AG04450 (cell line): ENCODE data around the gene HEMGN. TPM values are rescaled to one million over a fixed set of nuclear protein-coding genes. Genes with fewer than 3 reads are reported as not detected.
"Not testable (repeated sequence)": the region's sequence is repeated elsewhere in the genome, so short reads cannot be mapped to it uniquely, and the experiment has no call there.

Source experiments
- CTCF ChIA-PET: fragments of 300-600, 350-600 bp; formaldehyde crosslinking; extraction: SDS; loops from one replicate; lab custom pipeline; 2022; ENCODE audit warnings: antibody characterized with exemption, inconsistent platforms; lab: Charles Lee
- POLR2A ChIA-PET: fragments of 350-600 bp; formaldehyde crosslinking; extraction: SDS; loops from one replicate; lab custom pipeline; 2021; ENCODE audit warnings: antibody characterized with exemption, inconsistent platforms; lab: Yijun Ruan, JAX
- DNase-seq: peaks from one replicate; pipeline ENCODE4 v3.0.0-alpha.2; 2011; ENCODE audit warnings: low read depth, low spot score
- H3K27ac ChIP-seq: one replicate; pipeline ENCODE4 v1.5.1; 2012; ENCODE audit warnings: low read depth, low read length, control low read depth
- H3K27me3 ChIP-seq: one replicate; pipeline ENCODE4 v1.6.0; 2012; ENCODE audit warnings: low read length; ENCODE audit not compliant: control insufficient read depth, insufficient read depth
- H3K4me3 ChIP-seq: 2 replicates; pipeline ENCODE4 v1.5.1; 2011; ENCODE audit warnings: mild to moderate bottlenecking, low read depth, low read length, control low read depth
- H3K9me3 ChIP-seq: 2 replicates; pipeline ENCODE4 v1.5.1; 2012; ENCODE audit warnings: low read length; ENCODE audit not compliant: control insufficient read depth, insufficient read depth
- CTCF ChIP-seq: IDR thresholded peaks from 2 replicates; pipeline ENCODE4 v1.5.1; 2011; ENCODE audit warnings: low read depth, low read length, control low read depth, inconsistent platforms
- polyA plus RNA-seq: library from polyadenylated mRNA; depleted of rRNA; stranded (reverse); fragments of >200 nt; gene quantifications from 2 replicates; pipeline ENCODE4 v1.2.3, GENCODE V29; 2011

The HEMGN gene
- polyA plus RNA-seq, 1 experiment: not detected

GRCh38 chr9:97963232-97963631, 25.3 kb upstream of the HEMGN start:
- DNase-seq: no peak
- POLR2A ChIA-PET: interaction anchor here (1.0 kb wide), 1 partner anchor 20 kb away, joined by 4 read pairs; the partner anchor contains the start of gene ANP32B
- Histone ChIP-seq H3K4me3 (no peak overlapping the region), H3K9me3 (no peaks in the 10 kb centered on the region), H3K27ac (no peak overlapping the region), H3K27me3 (peaks cover 13% of the 10 kb centered on the region)
- CTCF ChIA-PET: no interaction called here
- TF ChIP-seq CTCF: no peak

DNA sequence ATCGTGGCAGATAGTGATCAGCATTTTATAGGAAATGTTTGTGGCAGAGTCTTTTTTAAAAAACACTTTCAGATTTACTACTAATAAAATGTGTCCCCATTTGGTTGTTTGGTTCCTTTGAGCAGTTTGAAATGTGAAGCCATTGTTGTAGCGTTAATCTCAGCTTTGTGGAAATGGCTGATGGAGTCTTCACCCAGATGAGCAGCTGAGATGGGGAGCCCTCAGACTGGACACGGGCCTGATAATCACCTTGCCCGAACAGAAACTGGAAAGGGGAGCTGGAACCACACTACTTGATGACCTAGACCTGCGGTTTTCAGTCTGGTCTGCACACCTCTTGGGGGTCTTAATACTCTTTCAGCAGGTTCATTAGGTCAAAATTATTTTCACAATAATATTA, 24.6 kb upstream of the HEMGN start:
- no peaks in the 10 kb centered on the region for H3K9me3 ChIP-seq
- no peak for DNase-seq
- H3K27me3 ChIP-seq: peaks cover 13% of the 10 kb centered on the region
- TF ChIP-seq CTCF: no peak
- ChIA-PET POLR2A (no interaction called here), CTCF (interaction anchor here (5.4 kb wide), 1 partner anchor 40 kb away, joined by 45 read pairs; the partner anchor contains the start of gene TRMO)
- no peak overlapping the region for H3K27ac ChIP-seq
- no peak overlapping the region for H3K4me3 ChIP-seq

- TF ChIP-seq CTCF: no peak
- Histone ChIP-seq H3K9me3 (no peaks in the 10 kb centered on the region), H3K4me3 (no peak overlapping the region), H3K27me3 (peaks cover 13% of the 10 kb centered on the region), H3K27ac (no peak overlapping the region)
- POLR2A ChIA-PET: no interaction called here
- CTCF ChIA-PET: interaction anchor here (5.4 kb wide), 1 partner anchor 39 kb away, joined by 45 read pairs; the partner anchor contains the start of gene TRMO
- DNase-seq: no peak
Measured at GRCh38 chr9:97962136-97962535, 24.2 kb upstream of the HEMGN start.

- no peak for TF ChIP-seq CTCF
- Histone ChIP-seq H3K9me3 (no peaks in the 10 kb centered on the region), H3K4me3 (no peak overlapping the region), H3K27ac (no peak overlapping the region), H3K27me3 (peaks cover 10% of the 10 kb centered on the region)
- CTCF ChIA-PET: interaction anchor here (5.4 kb wide), 1 partner anchor 38 kb away, joined by 45 read pairs; the partner anchor contains the start of gene TRMO
- POLR2A ChIA-PET: no interaction called here
- no peak for DNase-seq
Measured at GRCh38 chr9:97961361-97961760, 23.4 kb upstream of the HEMGN start.

GRCh38 chr9:97960678-97961328, 22.8 kb upstream of the HEMGN start:
- POLR2A ChIA-PET: not testable (repeated sequence)

More at GRCh38 chr9:97960678-97961328, 22.8 kb upstream of the HEMGN start:
- H3K27me3 ChIP-seq, H3K9me3 ChIP-seq, H3K4me3 ChIP-seq, DNase-seq, H3K27ac ChIP-seq: not testable (repeated sequence)
- CTCF ChIA-PET: interaction anchor here (1.1 to 5.4 kb wide), 4 partner anchors 19 to 74 kb away, joined by 3 to 45 read pairs (median 10); partner anchors contain the start of genes ANP32B and TRMO
